Hepatocyte (in vitro differentiated cells): Measurements from ENCODE around the gene POLK. TPM values are rescaled to one million over a fixed set of nuclear protein-coding genes. Genes with fewer than 3 reads are reported as not detected.

Source experiments
- DNase-seq: peaks from one replicate; pipeline ENCODE4 v3.0.0-alpha.2; 2016; ENCODE audit warnings: low spot score
- H2AFZ ChIP-seq: fragments of 200-600 bp; sonication (generic); 2 replicates; pipeline ENCODE4 v1.6.0; 2016; ENCODE audit warnings: antibody characterized with exemption, mild to moderate bottlenecking
- H3K27ac ChIP-seq: fragments of 200-600 bp; sonication (generic); 2 replicates; pipeline ENCODE4 v1.5.1; 2016; ENCODE audit warnings: mild to moderate bottlenecking
- H3K27me3 ChIP-seq: fragments of 200-600 bp; sonication (generic); 2 replicates; pipeline ENCODE4 v1.6.1; 2016
- H3K36me3 ChIP-seq: fragments of 200-600 bp; sonication (generic); replicated peaks from 2 replicates; pipeline ENCODE4 v1.5.1; 2016; ENCODE audit warnings: low read depth; ENCODE audit not compliant: insufficient read depth
- H3K4me1 ChIP-seq: fragments of 200-600 bp; sonication (generic); 2 replicates; pipeline ENCODE4 v1.5.1; 2016; ENCODE audit warnings: mild to moderate bottlenecking, moderate library complexity; ENCODE audit not compliant: insufficient read depth
- H3K4me2 ChIP-seq: fragments of 200-600 bp; sonication (generic); 2 replicates; pipeline ENCODE4 v1.6.0; 2016
- H3K4me3 ChIP-seq: fragments of 200-600 bp; sonication (generic); 2 replicates; pipeline ENCODE4 v1.5.1; 2016; ENCODE audit warnings: mild to moderate bottlenecking
- H3K79me2 ChIP-seq: fragments of 200-600 bp; sonication (generic); 2 replicates; pipeline ENCODE4 v1.6.0; 2017; ENCODE audit warnings: mild to moderate bottlenecking
- H3K9me2 ChIP-seq: fragments of 200-600 bp; sonication (generic); replicated peaks from 2 replicates; pipeline ENCODE4 v1.6.0; 2017; ENCODE audit warnings: mild to moderate bottlenecking; ENCODE audit not compliant: insufficient read depth
- H3K9me3 ChIP-seq: fragments of 200-600 bp; sonication (generic); 2 replicates; pipeline ENCODE4 v1.5.1; 2016; ENCODE audit warnings: low read depth, mild to moderate bottlenecking
- H4K20me1 ChIP-seq: fragments of 200-600 bp; sonication (generic); 2 replicates; pipeline ENCODE4 v1.6.0; 2016; ENCODE audit warnings: mild to moderate bottlenecking; ENCODE audit not compliant: insufficient read depth, poor library complexity, severe bottlenecking
- EZH2 ChIP-seq: fragments of 200-600 bp; sonication (generic); IDR thresholded peaks from 2 replicates; pipeline ENCODE4 v1.6.1; 2016; ENCODE audit warnings: antibody characterized with exemption, mild to moderate bottlenecking, borderline replicate concordance
- EZH2phosphoT487 ChIP-seq: fragments of 200-600 bp; sonication (generic); IDR thresholded peaks from one replicate; pipeline ENCODE4 v1.6.1; 2018; ENCODE audit warnings: antibody characterized with exemption, mild to moderate bottlenecking, low read depth, moderate library complexity; ENCODE audit not compliant: unreplicated experiment, severe bottlenecking
- WGBS: methylation state at CpG from one replicate; pipeline ENCODE4 v1.1.6; 2016; ENCODE audit warnings: low lambda C conversion rate; ENCODE audit errors: missing lambda C conversion rate; 5-methylcytosine and 5-hydroxymethylcytosine counted together
- polyA plus RNA-seq: library from polyadenylated mRNA; unstranded; fragments of >200 nt; fragmentation: Nextera tagmentation; extraction: Ambion mirVana; gene quantifications from 2 replicates; pipeline ENCODE4 v1.2.1, GENCODE V29; 2016
- total RNA-seq: library from RNA; depleted of rRNA; stranded (reverse); fragments of >200 nt; gene quantifications from 2 replicates; pipeline ENCODE4 v1.2.3, GENCODE V29; 2014
- TF ChIP-seq, protein P1 (sequence below): fragments of 200-600 bp; sonication (generic); IDR thresholded peaks from 2 replicates; pipeline ENCODE4 v1.5.1; 2016; ENCODE audit warnings: antibody characterized with exemption, mild to moderate bottlenecking; ENCODE audit not compliant: poor library complexity

Gene POLK
- total and polyA plus RNA-seq, 2 experiments from 2014 or later: 9.0 to 27.1 TPM

DNA sequence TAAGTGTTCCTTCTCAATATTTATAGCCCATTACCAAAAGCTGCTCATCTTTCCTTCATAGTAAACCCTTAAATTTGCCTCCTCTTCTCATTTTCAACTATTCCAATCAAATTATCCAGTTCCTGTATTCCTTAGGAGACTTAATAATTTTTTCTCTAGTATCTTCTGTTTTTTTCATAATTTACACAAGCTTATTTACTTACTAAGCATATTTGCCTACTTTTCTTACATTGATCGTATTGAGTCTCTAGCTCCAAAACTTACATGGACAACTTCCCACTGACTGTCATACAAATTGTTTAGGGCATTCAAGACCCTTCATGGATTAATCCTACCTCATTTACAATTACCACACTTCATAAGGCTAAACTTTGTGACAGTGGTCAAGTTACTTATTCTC is 3.9 kb upstream of the POLK start:
- Histone ChIP-seq H3K36me3 (no peaks in the 10 kb centered on the region), H3K79me2 (peaks cover 86% of the 10 kb centered on the region), H3K27ac (no peak overlapping the region), H4K20me1 (peaks cover 34% of the 10 kb centered on the region), H2AFZ (no peak overlapping the region), H3K4me1 (peaks cover 3% of the 10 kb centered on the region), H3K4me3 (no peak overlapping the region), H3K9me2 (no peaks in the 10 kb centered on the region), H3K4me2 (no peak overlapping the region), H3K9me3 (no peaks in the 10 kb centered on the region), H3K27me3 (no peaks in the 10 kb centered on the region)
- DNase-seq: no peak
- 93% methylated on average over 1 of the region's 1 CpG for WGBS
- TF ChIP-seq EZH2 (no peak), EZH2phosphoT487 (no peak)
- TF ChIP-seq, protein P1, sequence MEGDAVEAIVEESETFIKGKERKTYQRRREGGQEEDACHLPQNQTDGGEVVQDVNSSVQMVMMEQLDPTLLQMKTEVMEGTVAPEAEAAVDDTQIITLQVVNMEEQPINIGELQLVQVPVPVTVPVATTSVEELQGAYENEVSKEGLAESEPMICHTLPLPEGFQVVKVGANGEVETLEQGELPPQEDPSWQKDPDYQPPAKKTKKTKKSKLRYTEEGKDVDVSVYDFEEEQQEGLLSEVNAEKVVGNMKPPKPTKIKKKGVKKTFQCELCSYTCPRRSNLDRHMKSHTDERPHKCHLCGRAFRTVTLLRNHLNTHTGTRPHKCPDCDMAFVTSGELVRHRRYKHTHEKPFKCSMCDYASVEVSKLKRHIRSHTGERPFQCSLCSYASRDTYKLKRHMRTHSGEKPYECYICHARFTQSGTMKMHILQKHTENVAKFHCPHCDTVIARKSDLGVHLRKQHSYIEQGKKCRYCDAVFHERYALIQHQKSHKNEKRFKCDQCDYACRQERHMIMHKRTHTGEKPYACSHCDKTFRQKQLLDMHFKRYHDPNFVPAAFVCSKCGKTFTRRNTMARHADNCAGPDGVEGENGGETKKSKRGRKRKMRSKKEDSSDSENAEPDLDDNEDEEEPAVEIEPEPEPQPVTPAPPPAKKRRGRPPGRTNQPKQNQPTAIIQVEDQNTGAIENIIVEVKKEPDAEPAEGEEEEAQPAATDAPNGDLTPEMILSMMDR: no peak

- peaks cover 28% of the 10 kb centered on the region for H4K20me1 ChIP-seq
- no peaks in the 10 kb centered on the region for H3K9me3 ChIP-seq
- H3K79me2 ChIP-seq: peaks cover 86% of the 10 kb centered on the region
- no peak overlapping the region for H2AFZ ChIP-seq
- TF ChIP-seq, protein P1: no peak
- TF ChIP-seq EZH2phosphoT487 (no peak), EZH2 (no peak)
- peak overlapping the region; percentile 79 for H3K4me2 ChIP-seq
- no peak for DNase-seq
- H3K36me3 ChIP-seq: no peaks in the 10 kb centered on the region
- H3K27me3 ChIP-seq: no peaks in the 10 kb centered on the region
- 77% methylated on average over 4 of the region's 4 CpGs for WGBS
- H3K4me1 ChIP-seq: peaks cover 9% of the 10 kb centered on the region
- peak overlapping the region; percentile 96 for H3K27ac ChIP-seq
- no peaks in the 10 kb centered on the region for H3K9me2 ChIP-seq
- H3K4me3 ChIP-seq: peak overlapping the region; percentile 95
These were observed 2.1 kb upstream of the POLK start for GRCh38 chr5:75509546-75509945.

- H3K4me1 ChIP-seq: peaks cover 9% of the 10 kb centered on the region
- H4K20me1 ChIP-seq: peaks cover 28% of the 10 kb centered on the region
- H3K4me3 ChIP-seq: peak overlapping the region; percentile 95
- whole genome bisulfite sequencing: 0% methylated on average over 1 of the region's 1 CpG
- H2AFZ ChIP-seq: peak overlapping the region; percentile 75
- H3K4me2 ChIP-seq: peak overlapping the region; percentile 79
- H3K79me2 ChIP-seq: peaks cover 86% of the 10 kb centered on the region
- DNase-seq: peak; percentile 43
- H3K27ac ChIP-seq: peak overlapping the region; percentile 96
- TF ChIP-seq EZH2phosphoT487 (no peak), EZH2 (no peak)
- TF ChIP-seq, protein P1: no peak
- no peaks in the 10 kb centered on the region for H3K36me3 ChIP-seq
- H3K27me3 ChIP-seq: no peaks in the 10 kb centered on the region
- H3K9me2 ChIP-seq: no peaks in the 10 kb centered on the region
- H3K9me3 ChIP-seq: no peaks in the 10 kb centered on the region
These were observed 1.7 kb upstream of the POLK start for GRCh38 chr5:75509956-75510355.
